HG03095 (cell line): ENCODE data around the gene CLEC4E.
A peak's percentile ranks its signal among the peaks of the same experiment; 100 is the strongest.
"Not testable (repeated sequence)": the region's sequence is repeated elsewhere in the genome, so short reads cannot be mapped to it uniquely, and the experiment has no call there.

Experiments
- ATAC-seq: cut with Tn5 transposase; IDR thresholded peaks from one replicate; pipeline ENCODE4 v1.9.1; 2021; ENCODE audit warnings: moderate library complexity; ENCODE audit not compliant: unreplicated experiment

Gene CLEC4E

DNA sequence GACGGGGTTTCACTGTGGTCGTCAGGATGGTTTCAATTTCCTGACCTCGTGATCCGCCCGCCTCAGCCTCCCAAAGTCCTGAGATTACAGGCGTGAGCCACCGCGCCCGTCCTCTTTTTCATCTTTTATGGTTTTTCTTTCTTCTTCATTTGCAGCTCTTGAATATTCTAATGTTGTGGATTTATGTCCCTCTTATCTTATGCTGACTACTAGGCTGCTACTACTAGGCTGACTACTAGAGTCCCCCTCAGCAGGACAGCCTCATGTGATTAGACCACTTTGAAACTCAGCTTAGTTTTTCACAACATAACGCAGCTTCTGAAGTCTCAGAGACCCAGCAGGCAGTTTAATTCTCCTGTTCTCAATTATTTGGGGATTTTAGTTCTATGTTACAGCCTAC is 857 bp upstream of the CLEC4E start:
- no peak for ATAC-seq

GRCh38 chr12:8537820-8538219 is 2.9 kb downstream of the CLEC4E start:
- ATAC-seq: not testable (repeated sequence)

GRCh38 chr12:8532045-8532444 is 8.7 kb downstream of the CLEC4E start:
- no peak for ATAC-seq

DNA sequence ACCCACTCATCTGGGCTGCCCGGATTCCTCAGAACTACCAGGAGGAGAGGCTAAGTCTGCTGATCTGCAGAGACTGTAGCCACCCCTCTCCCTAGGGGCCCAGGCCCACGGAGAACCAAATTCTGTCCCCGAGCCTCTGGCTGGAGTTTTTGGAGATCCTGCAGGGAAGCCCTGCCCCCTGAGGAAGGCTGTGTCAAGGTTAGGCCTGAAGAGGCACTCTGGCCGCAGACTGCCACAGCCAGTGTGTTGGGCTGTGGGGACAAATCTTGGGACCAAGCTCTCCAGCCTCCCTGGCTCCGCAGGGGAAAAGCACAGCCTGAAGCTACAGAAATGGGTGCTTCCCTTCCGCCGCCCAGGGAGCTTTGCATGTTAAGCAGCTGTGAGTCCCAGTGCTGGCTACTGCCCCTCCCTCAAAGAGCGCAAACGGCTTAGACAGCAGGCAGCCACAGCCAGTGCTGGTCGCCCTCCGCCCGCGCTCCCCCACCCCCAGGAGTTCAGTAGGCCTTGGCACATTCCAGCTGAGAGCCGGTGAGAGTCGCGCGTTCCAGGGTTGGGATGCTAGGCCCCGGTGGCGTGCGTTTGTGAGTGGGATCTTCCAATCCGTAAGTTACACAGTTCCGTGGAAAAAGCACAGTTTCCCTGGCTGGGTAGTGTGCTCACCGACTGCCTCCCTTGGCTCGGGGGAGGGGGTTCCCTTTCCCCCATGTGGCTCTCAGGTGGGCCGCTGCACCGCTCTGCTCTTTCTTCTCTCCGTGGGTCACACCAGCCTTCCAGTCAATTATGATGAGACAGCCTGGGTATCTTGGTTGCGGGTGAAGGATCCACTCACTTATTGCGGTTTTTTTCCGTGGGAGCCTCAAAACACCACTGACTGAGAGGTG is 13.2 kb downstream of the CLEC4E start:
- ATAC-seq: no peak

DNA sequence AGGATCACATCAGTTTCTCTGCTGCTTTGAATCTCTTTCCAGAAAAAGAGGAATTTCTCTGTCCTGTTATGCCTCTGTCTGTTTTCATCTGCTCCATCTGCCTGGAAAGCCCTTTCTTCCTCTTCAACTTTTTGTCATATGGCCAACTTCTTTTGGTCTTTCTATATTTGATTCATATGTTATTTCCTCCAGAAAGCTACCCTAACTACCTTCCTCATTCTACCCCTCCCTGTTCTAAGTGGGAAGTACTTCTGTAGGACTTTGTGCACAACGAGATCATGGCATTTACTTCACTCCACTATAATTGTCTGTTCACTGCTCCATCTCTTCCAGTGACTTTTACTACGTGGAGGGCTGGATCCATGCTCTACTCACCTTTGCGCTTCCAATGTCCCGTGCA is 21.5 kb downstream of the CLEC4E start:
- no peak for ATAC-seq

- no peak for ATAC-seq
These were observed 22.7 kb downstream of the CLEC4E start for GRCh38 chr12:8517971-8518370.

DNA sequence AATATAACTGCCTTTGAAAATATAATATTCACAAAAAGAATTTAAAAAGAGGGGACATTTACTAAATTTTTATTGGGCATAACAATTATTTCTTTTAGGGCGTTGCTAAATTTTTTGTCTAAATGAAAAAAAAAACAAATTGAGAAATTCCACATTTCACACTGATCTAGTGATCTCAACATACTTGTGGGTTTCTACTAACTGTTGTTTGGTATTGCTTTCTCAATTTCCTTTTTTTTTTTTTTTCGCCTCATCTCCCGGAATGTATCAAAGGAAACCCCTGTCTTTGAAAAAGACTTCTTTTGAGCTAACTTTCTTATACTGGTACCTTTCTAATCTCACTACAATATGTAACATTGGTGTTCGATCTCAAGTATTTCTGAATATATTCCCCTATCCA is 27.4 kb downstream of the CLEC4E start, which contains the start of gene CLEC4D:
Gene CLEC4D, plus strand, starts transcription at position 248 of the 400 bp plus-strand sequence. CDS start 230 bp downstream, outside the sequence.
- ATAC-seq: no peak

- no peak for ATAC-seq
These were observed 31.5 kb downstream of the CLEC4E start for GRCh38 chr12:8508910-8509841.

DNA sequence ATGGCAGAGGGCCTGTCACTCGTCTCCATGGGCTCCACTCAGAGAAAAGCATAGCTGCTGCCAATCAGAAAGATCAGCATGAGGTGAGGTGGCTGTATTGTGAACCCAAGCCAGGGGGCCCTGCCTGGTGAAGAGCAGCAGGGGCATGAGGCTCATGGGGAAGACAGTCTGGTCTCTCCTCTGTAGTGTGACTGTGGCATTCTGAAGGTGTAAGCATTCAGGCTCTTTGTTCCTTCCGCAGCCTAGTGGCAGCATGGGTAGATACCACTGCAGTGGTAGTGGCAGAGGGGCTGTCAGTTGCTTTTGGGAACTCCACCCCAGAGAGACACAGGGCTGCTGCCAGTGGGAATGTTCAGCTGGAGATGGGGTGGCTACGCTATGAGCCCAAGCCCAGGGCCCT is 32.5 kb downstream of the CLEC4E start:
- no peak for ATAC-seq

GRCh38 chr12:8507596-8507995 is 33.1 kb downstream of the CLEC4E start:
- no peak for ATAC-seq

DNA sequence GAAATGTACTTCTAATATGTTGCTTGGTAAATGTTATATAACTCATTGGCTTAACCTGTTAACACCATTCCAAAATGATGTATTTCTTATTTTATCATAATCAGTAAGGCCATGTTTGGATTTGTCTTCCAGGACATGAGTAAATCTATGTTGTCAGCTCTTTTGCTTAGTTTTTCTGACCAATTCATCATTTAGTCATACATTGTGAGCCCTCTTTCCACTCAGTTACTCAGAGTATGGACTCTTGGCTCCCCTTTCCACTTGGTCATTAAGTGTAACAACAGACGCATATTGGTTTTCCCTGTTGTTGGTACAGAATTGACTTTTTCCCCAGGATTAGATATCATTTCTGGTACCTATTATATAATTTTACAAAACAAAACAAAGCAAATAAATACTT is 36.4 kb downstream of the CLEC4E start:
- ATAC-seq: no peak

GRCh38 chr12:8501720-8502119 is 39.0 kb downstream of the CLEC4E start:
- ATAC-seq: no peak

DNA sequence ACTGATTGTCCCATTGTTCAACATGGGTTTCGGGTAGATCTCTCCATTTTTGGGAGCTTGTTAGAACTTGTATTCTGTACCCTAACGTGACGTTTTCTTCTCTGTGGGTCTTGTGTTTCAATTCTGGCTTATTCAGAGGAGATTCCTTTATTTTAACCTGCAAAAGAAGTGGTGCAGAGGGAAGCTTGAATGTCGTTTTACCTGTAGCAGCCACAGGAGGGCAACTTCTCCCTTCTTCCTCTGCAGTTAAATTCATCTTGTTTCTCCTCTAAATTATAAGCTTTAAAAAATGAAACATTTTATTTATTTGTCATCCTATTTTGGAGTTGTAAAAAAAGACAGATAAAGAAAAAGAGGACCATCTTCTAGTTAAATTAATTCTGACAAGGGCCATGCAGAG is 41.1 kb downstream of the CLEC4E start:
- no peak for ATAC-seq

- not testable (repeated sequence) for ATAC-seq
These were observed 44.6 kb downstream of the CLEC4E start for GRCh38 chr12:8496074-8496473.

- ATAC-seq: not testable (repeated sequence)
These were observed 45.0 kb downstream of the CLEC4E start for GRCh38 chr12:8495671-8496070.

- peak; percentile 96 for ATAC-seq
These were observed 47.6 kb downstream of the CLEC4E start for GRCh38 chr12:8493084-8493483.

DNA sequence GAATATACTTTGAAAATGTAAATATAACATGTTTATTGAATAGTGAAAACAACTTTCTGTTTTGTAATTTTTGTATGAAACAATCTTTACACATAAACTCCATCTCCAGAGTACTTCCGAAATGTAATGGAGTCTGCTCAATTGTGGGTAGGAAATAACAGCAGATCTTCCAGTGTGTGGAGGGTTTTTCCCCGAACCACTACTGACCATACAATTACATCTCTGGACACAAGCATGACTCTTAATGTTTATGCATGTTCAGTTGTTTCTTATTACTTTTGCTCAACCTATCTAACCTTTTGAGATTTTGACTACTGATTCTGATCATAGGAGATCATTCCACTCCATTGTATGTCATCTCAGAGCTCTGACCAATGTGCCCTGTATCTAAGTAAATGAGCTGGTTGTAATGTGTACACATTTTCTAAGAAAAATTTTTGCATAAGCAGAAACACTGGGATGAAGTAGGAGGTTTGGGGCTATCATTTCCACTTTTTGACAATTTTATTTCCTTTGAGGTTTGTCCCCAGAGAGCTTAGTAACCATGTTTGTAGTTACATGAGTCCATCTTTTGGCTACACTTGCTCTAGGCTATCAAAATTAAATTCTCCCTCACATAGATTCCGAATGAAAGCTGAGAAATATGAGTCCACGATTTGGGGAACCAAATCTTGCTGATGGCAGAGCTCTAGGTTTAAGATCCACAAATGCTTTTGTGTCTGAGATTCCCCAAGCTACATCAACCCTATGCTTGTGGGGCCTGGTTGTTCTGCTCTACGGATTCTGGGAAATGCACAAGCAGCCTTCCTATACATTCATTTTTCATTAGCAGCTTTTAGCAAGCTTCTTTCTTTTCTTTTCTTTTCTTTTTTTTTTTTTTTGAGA is 48.8 kb downstream of the CLEC4E start:
- no peak for ATAC-seq
